CD14-positive monocyte (primary cell): ENCODE measurements around the gene ZNF211. TPM values are rescaled to one million over a fixed set of nuclear protein-coding genes. Genes with fewer than 3 reads are reported as not detected.
A peak's percentile ranks its signal among the peaks of the same experiment; 100 is the strongest.

Experiments
- DNase-seq, 3 donors: peaks; one replicate each; pipeline ENCODE4 v3.0.0-alpha.2; 2011 to 2022
- H2AFZ ChIP-seq: 2 replicates; pipeline ENCODE4 v1.6.0; 2012; ENCODE audit warnings: mild to moderate bottlenecking, low read depth, low read length, inconsistent platforms; ENCODE audit not compliant: insufficient read depth, poor library complexity, severe bottlenecking
- H3K27ac ChIP-seq, 2 donors: 1 replicate in 1 of 2; 2 replicates in 1 of 2; pipeline ENCODE4 v1.5.1; 2012 to 2013; ENCODE audit warnings: low read length in 2 of 2, control low read depth in 1 of 2, inconsistent platforms in 1 of 2, low read depth in 1 of 2, mild to moderate bottlenecking in 1 of 2
- H3K27me3 ChIP-seq, 2 donors: one replicate each; pipeline versions ENCODE4 v1.6.0 to v1.6.1; 2011 to 2013; ENCODE audit warnings: low read length in 2 of 2; ENCODE audit not compliant: control insufficient read depth in 2 of 2, insufficient read depth in 2 of 2
- H3K36me3 ChIP-seq, 2 donors: replicated peaks in 1 of 2; 1 replicate in 1 of 2; 2 replicates in 1 of 2; pipeline versions ENCODE4 v1.5.1 to v1.6.1; 2012 to 2013; ENCODE audit warnings: low read length in 2 of 2, control low read depth in 1 of 2, inconsistent platforms in 1 of 2, mild to moderate bottlenecking in 1 of 2; ENCODE audit not compliant: insufficient read depth in 2 of 2, control insufficient read depth in 1 of 2
- H3K4me1 ChIP-seq, 2 donors: 1 replicate in 1 of 2; 2 replicates in 1 of 2; pipeline versions ENCODE4 v1.5.1 to v1.6.1; 2012 to 2013; ENCODE audit warnings: low read length in 2 of 2, control low read depth in 1 of 2, inconsistent platforms in 1 of 2, mild to moderate bottlenecking in 1 of 2, moderate library complexity in 1 of 2; ENCODE audit not compliant: insufficient read depth in 2 of 2, control insufficient read depth in 1 of 2
- H3K4me2 ChIP-seq: replicated peaks from 2 replicates; pipeline ENCODE3; 2012; ENCODE audit warnings: low read length, moderate library complexity, mild to moderate bottlenecking; ENCODE audit not compliant: poor library complexity, severe bottlenecking; ENCODE audit errors: extremely low read depth
- H3K4me3 ChIP-seq, 3 experiments: fragments of 200-600 bp in 1 of 3; sonication (generic) in 1 of 3; replicated peaks in 1 of 3; 1 replicate in 2 of 3; 2 replicates in 1 of 3; pipeline ENCODE4 v1.5.1; 2011 to 2013; ENCODE audit warnings: low read length in 3 of 3, mild to moderate bottlenecking in 3 of 3, control low read depth in 2 of 3, low read depth in 2 of 3, inconsistent platforms in 1 of 3, moderate library complexity in 1 of 3
- H3K79me2 ChIP-seq: 2 replicates; pipeline ENCODE4 v1.6.0; 2012; ENCODE audit warnings: mild to moderate bottlenecking, control low read depth, inconsistent platforms, low read length, moderate library complexity; ENCODE audit not compliant: insufficient read depth
- H3K9ac ChIP-seq: 2 replicates; pipeline ENCODE4 v1.6.0; 2017; ENCODE audit warnings: low read length, mild to moderate bottlenecking; ENCODE audit not compliant: insufficient read depth, poor library complexity, severe bottlenecking
- H3K9me3 ChIP-seq, 2 donors: replicated peaks in 1 of 2; 1 replicate in 1 of 2; 2 replicates in 1 of 2; pipeline versions ENCODE4 v1.5.1 to v1.6.1; 2012 to 2013; ENCODE audit warnings: low read length in 2 of 2, control low read depth in 1 of 2; ENCODE audit not compliant: control insufficient read depth in 1 of 2, insufficient read depth in 1 of 2
- H4K20me1 ChIP-seq: 2 replicates; pipeline ENCODE4 v1.6.0; 2012; ENCODE audit warnings: mild to moderate bottlenecking, low read length, control low read depth, moderate library complexity; ENCODE audit not compliant: insufficient read depth
- H3K27ac Mint-ChIP-seq, 7 donors: one replicate each; pipeline ENCODE4 v1.8.0; 2020; ENCODE audit warnings: mild to moderate bottlenecking in 7 of 7, mixed read lengths in 7 of 7, moderate library complexity in 6 of 7, inconsistent platforms in 2 of 7
- H3K27me3 Mint-ChIP-seq, 3 donors: one replicate each; pipeline ENCODE4 v1.8.0; 2021 to 2022; ENCODE audit warnings: low read depth in 3 of 3, mild to moderate bottlenecking in 3 of 3, mixed read lengths in 3 of 3, moderate library complexity in 3 of 3, inconsistent platforms in 1 of 3
- H3K36me3 Mint-ChIP-seq, 2 donors: one replicate each; pipeline ENCODE4 v1.8.0; 2020; ENCODE audit warnings: mixed read lengths in 2 of 2, inconsistent platforms in 1 of 2, mild to moderate bottlenecking in 1 of 2
- H3K4me1 Mint-ChIP-seq: one replicate; pipeline ENCODE4 v1.8.0; 2020; ENCODE audit warnings: mild to moderate bottlenecking, mixed read lengths
- H3K4me3 Mint-ChIP-seq, 2 donors: one replicate each; pipeline ENCODE4 v1.8.0; 2020; ENCODE audit warnings: mild to moderate bottlenecking in 2 of 2, mixed read lengths in 2 of 2, moderate library complexity in 1 of 2
- H3K9me3 Mint-ChIP-seq, 7 donors: one replicate each; pipeline ENCODE4 v1.8.0; 2020 to 2022; ENCODE audit warnings: mixed read lengths in 7 of 7, mild to moderate bottlenecking in 6 of 7, moderate library complexity in 6 of 7, inconsistent platforms in 2 of 7
- WGBS: methylation state at CpG from one replicate; pipeline ENCODE4 v1.1.5; 2013; ENCODE audit warnings: missing lambda C conversion rate; ENCODE audit not compliant: insufficient coverage; 5-methylcytosine and 5-hydroxymethylcytosine counted together
- intact Hi-C, 2 donors: fragments of 100-400 bp; cut with micrococcal nuclease; formaldehyde crosslinking; loops; one replicate each; pipeline versions ENCODE4 v1.15.0 to v1.15.1; 2023
- polyA plus RNA-seq, 3 donors: library from polyadenylated mRNA; depleted of rRNA in 1 of 3; unstranded in 2 of 3; stranded (reverse) in 1 of 3; fragments of 300-500 nt in 2 of 3; fragments of >200 nt in 1 of 3; fragmentation: Illumina TruSeq in 2 of 3; gene quantifications; 1 replicate in 2 of 3; 2 replicates in 1 of 3; pipeline ENCODE4 v1.2.3, GENCODE V29; 2012 to 2021
- TF ChIP-seq, protein P1 (sequence below): fragments of 200-600 bp; IDR thresholded peaks from one replicate; pipeline ENCODE4 v1.8.0; 2022; ENCODE audit warnings: antibody characterized with exemption, mild to moderate bottlenecking

The ZNF211 gene
- polyA plus RNA-seq, 3 donors, result 4.5 to 13.9 (median 6.1) TPM

DNA sequence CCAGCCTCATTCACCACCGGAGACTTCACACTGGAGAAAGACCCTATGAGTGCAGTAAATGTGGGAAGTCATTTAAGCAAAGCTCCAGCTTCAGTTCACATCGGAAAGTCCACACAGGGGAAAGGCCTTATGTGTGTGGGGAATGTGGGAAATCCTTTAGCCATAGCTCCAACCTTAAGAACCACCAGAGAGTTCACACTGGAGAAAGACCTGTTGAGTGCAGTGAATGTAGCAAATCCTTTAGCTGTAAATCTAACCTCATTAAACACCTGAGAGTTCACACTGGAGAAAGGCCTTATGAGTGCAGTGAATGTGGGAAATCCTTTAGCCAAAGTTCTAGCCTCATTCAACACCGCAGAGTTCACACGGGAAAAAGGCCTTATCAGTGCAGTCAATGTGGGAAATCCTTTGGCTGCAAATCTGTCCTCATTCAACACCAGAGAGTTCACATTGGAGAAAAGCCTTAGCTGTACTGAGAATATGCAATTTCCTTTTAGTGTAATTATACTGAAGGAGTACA lies 8.8 kb downstream of the ZNF211 start:
- Histone ChIP-seq H4K20me1 (no peaks in the 10 kb centered on the region), H3K9me3 (peaks cover 72 to 90% of the 10 kb centered on the region in 2 donors), H3K4me1 (no peaks in the 10 kb centered on the region), H3K4me3 (peak overlapping the region in 1 of 3 experiments; percentile 40), H3K4me2 (no peak overlapping the region), H3K36me3 (peaks cover 41 to 66% of the 10 kb centered on the region in 2 donors), H3K27me3 (no peaks in the 10 kb centered on the region), H3K79me2 (no peaks in the 10 kb centered on the region), H3K27ac (no peak overlapping the region), H3K9ac (no peak overlapping the region), H2AFZ (no peak overlapping the region)
- H3K27ac Mint-ChIP-seq, result no peak overlapping the region
- peaks cover 60 to 63% of the 10 kb centered on the region in 2 donors for H3K36me3 Mint-ChIP-seq
- peaks cover 57 to 91% (median 84%) of the 10 kb centered on the region in 7 donors for H3K9me3 Mint-ChIP-seq
- no peaks in the 10 kb centered on the region for H3K27me3 Mint-ChIP-seq
- H3K4me3 Mint-ChIP-seq, result no peak overlapping the region
- no peak for DNase-seq
- no CpG with 5 or more reads among the region's 4 CpGs for WGBS
- no peaks in the 10 kb centered on the region for H3K4me1 Mint-ChIP-seq
- intact Hi-C loops, result no loop called here
- TF ChIP-seq, protein P1, sequence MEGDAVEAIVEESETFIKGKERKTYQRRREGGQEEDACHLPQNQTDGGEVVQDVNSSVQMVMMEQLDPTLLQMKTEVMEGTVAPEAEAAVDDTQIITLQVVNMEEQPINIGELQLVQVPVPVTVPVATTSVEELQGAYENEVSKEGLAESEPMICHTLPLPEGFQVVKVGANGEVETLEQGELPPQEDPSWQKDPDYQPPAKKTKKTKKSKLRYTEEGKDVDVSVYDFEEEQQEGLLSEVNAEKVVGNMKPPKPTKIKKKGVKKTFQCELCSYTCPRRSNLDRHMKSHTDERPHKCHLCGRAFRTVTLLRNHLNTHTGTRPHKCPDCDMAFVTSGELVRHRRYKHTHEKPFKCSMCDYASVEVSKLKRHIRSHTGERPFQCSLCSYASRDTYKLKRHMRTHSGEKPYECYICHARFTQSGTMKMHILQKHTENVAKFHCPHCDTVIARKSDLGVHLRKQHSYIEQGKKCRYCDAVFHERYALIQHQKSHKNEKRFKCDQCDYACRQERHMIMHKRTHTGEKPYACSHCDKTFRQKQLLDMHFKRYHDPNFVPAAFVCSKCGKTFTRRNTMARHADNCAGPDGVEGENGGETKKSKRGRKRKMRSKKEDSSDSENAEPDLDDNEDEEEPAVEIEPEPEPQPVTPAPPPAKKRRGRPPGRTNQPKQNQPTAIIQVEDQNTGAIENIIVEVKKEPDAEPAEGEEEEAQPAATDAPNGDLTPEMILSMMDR, result no peak

DNA sequence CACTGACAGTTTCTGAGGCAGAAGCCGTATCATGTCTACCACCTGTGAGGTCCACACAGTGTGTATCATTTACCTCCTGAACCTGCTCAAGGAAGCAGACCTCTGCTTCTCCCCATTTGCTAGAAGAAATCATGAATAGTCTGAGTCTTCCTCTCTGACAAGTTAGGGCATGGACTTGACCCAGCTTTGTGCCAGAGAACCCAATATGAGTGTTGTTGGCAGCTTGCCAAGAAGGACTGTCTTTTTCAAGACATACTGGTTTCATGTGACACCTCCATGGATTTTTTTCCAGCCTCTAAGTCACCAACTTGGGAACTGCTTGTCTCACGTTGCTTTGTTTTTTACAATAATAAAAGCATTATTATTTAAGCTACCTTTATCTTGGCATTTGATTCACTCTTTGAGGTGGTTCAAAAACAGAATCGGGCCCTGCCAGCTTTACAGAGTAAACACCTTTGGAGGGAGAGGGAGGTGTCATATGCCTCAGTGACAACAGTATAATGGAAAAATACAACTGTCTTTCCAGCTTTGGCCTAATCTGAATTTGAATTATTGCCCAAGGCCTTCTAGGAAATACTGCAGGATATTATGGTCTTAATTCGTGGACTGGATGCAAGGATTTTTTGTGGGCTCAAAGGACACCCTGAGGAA lies 9.6 kb downstream of the ZNF211 start:
- H3K4me3 ChIP-seq, result peak overlapping the region in 1 of 3 experiments; percentile 28
- no peak for DNase-seq
- no peak overlapping the region for H2AFZ ChIP-seq
- TF ChIP-seq, protein P1, result no peak
- Mint-ChIP-seq H3K4me3 (no peak overlapping the region), H3K36me3 (peaks cover 53 to 56% of the 10 kb centered on the region in 2 donors), H3K27ac (no peak overlapping the region), H3K9me3 (peaks cover 53 to 89% (median 82%) of the 10 kb centered on the region in 7 donors), H3K4me1 (no peaks in the 10 kb centered on the region), H3K27me3 (no peaks in the 10 kb centered on the region)
- peaks cover 75 to 90% of the 10 kb centered on the region in 2 donors for H3K9me3 ChIP-seq
- WGBS, result 100% methylated on average over 3 of the region's 4 CpGs
- H3K27ac ChIP-seq, result no peak overlapping the region
- no peaks in the 10 kb centered on the region for H4K20me1 ChIP-seq
- no peaks in the 10 kb centered on the region for H3K4me1 ChIP-seq
- no peak overlapping the region for H3K9ac ChIP-seq
- H3K27me3 ChIP-seq, result no peaks in the 10 kb centered on the region
- H3K79me2 ChIP-seq, result no peaks in the 10 kb centered on the region
- H3K4me2 ChIP-seq, result no peak overlapping the region
- intact Hi-C loops, result no loop called here
- H3K36me3 ChIP-seq, result peaks cover 34 to 59% of the 10 kb centered on the region in 2 donors
